SIG-M5 treated with dmso at 0.1 percent for 504 hours (cell line): ENCODE data around the gene TRIO.

Experiments
- DNase-seq: peaks from one replicate; lab custom pipeline; 2025; ENCODE audit not compliant: unreplicated experiment; lab: John Stamatoyannopoulos, UW

TRIO gene

GRCh38 chr5:14467886-14468285 is 324.7 kb downstream of the TRIO start:
- DNase-seq: no peak

DNA sequence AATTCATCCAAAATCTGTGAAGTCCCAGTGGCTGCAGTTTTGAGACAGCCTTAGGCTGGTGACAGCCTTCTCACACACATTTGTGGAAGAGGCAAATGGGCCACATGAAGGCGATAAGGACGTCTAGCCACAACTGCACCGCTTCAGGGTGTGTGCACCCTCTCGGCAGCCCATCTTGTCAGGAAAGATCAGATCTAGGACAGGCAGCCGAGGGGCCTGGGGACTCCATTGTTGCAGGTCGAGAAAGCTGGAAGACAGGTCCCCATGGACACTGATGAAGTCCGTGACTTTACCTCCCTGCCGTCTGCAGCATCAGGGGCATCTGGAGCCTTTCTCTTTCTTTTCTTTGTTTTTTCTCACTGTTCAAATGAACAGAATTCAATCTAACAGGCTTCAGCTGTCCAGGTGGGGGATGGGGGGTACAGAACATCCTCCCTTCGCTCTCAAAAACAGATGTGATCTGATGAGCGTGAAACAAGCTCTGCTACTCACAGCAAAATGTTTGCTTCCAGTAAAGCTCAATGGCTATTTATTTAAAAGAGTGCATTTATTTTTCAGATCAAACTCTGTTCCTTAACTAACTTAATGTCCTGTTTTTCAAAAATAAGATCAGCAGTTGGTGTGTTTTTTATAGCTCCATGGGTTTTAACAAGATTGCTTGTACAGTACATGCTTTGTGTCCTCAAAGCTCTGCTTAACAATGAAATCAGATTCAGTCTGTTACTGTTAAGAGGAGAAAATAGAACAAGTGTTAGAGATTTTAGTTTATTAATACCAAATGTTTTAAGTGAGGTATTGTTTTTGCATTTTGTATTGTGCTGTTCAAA is 326.6 kb downstream of the TRIO start:
- no peak for DNase-seq

DNA sequence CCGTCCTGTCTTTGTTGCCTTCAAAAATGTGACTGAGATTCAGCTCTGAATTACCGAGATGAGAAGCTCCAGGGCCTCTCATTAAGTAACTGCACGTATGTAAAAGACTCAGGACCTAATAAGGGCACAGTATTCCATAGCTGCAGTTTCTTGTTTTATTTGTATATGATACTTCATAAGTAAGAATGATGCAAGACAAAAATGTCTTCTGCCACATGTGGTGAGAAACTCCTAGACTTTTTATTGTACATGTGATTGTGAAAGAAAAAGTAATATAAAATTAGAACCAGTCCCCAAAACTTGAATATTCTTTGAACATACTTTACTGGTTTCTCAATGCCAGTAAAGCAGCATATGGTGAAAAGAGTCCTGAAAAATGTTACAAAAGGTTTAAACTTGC is 328.4 kb downstream of the TRIO start:
- no peak for DNase-seq

- DNase-seq: no peak
These were observed 329.9 kb downstream of the TRIO start for GRCh38 chr5:14472986-14473567.

- no peak for DNase-seq
These were observed 331.9 kb downstream of the TRIO start for GRCh38 chr5:14475045-14475444.

GRCh38 chr5:14476786-14477435 is 333.8 kb downstream of the TRIO start:
- no peak for DNase-seq

DNA sequence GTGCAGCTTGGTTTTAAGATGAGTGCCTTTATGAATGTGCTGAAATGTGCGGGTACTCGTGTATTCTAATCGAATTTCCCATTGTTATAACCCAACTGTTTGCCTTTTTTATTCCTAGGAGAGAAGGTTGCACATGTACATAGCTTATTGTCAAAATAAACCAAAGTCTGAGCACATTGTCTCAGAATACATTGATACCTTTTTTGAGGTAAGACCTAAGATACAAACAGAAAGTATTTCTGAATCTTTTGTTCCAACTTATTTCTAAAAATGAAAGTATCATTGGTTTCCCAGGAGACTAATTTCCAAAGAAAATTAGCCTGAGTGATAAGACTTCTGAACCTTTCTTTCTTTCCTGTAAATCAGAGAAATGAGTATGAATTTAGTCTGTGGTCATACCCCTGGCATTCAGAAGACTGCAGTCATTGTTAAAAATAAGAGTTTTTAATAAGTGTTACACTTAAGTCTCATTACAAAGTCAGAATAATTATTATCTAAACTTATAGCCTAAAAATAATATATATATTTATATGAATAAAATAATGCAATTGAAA is 336.1 kb downstream of the TRIO start:
- no peak for DNase-seq

DNA sequence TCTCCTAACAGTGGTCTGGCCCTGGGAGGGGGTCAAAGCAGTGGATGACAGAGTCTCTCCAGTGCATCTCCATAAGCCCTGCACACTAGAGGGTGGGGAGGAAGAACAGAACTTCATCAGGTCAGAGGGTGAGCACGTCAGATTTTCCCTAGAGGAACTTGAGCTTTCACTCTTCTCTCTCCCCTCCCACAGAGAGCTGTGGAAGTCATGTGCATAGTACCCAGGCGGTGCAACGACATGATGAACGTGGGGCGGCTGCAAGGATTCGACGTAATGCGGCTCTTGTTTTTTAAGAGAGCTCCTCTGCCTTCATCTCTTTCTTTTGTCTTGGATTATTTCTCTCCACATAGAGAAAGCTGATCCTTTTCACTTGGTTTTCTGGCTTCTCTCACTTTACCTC is 338.2 kb downstream of the TRIO start:
- no peak for DNase-seq

DNA sequence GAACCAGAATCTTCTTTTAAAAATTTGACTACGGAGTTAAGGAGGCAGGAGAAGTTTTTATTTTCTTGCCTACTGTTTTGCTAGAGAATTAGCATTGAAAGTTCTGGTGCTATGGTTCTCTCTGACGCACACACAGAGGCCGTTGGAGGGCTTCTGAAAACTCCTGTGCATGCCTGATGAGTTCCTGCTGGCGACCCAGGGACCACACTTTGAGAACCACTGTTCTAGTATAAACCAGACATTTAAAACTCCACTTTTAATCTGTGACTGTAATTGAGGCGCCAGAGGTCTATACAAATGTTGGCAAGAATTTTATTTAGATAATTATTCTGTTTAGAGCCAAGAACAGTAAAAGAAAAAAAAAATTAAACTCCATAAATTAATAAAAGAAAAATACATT is 338.9 kb downstream of the TRIO start:
- no peak for DNase-seq

DNA sequence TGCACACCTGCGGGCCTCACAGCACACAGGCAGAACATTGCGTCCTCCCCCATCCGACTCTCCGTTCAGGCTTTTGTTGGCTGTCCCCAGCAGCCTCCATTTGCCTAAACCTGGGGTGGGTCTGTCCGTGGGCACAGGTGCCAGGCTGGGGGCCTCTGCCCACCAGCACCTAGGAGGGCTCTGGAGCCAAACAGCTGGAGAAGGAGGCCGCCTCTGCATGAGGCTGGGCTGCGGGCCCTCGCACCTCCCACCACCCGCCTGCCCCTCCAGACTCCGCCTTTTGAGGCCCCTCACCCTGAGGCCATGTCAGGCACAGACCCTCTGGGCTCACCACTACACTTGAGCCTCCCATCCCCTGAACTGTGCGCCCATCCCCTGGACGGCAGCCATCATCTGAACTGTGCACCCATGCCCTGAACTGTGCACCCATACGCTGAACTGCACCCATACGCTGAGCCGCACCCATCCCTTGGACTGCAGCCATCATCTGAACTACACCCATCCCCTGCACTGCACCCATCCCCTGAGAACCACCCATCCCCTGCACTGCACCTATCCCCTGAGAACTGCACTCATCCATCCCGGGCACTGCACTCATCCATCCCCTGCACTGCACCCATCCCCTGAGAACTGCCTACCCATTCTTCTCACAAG is 340.5 kb downstream of the TRIO start:
- no peak for DNase-seq

GRCh38 chr5:14486486-14486885 is 343.3 kb downstream of the TRIO start:
- no peak for DNase-seq

GRCh38 chr5:14486996-14487896 is 344.1 kb downstream of the TRIO start:
- DNase-seq: no peak

- no peak for DNase-seq
These were observed 344.9 kb downstream of the TRIO start for GRCh38 chr5:14487897-14488570.

GRCh38 chr5:14488709-14489108 is 345.6 kb downstream of the TRIO start:
- DNase-seq: no peak

GRCh38 chr5:14489643-14490042 is 346.5 kb downstream of the TRIO start:
- peak; percentile 46 for DNase-seq

GRCh38 chr5:14490309-14490711 is 347.2 kb downstream of the TRIO start:
- peak; percentile 50 for DNase-seq

DNA sequence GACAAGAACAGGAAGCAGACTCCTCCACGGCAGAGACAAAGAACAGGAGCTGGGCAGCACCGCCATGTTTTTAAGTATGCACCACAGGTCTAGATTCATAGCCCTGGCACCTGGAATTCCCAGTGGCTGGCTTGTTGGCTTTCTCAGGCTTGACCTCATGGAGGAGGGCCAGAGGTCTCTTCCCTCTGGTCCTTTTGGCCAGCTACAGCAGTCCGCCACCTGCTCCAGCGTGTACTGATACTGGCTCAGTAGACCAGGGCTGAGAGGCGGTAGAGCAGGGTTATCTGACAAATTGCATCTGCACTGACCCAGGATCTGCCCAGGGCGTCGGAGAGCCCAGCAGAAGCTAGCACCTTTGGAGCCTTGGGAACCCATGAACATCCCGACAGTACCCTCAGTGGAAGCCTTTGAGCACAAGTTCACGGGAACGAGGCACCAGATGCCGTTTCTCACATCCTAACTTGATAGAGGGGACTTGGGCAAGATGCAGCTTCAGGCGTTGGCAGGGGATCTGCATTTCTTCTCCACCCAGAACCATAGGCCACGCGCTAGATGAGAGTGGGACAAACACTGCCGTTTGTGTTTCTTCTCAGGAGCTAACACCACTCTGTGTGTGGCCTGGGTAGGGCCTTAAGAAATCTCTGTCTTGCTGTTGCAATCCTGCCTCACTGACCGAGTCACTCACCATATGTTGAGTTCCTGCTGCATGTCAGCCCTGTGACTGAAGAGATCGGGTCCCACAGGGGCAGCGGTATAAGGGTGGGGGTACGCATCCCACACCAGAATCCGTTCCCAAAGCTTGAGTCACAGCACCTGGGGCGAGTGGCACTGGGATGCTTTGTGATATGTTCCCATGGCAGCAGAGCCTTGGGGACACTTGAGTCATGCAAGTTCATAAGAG is 348.1 kb downstream of the TRIO start:
- no peak for DNase-seq

- DNase-seq: peak; percentile 62
These were observed 349.3 kb downstream of the TRIO start for GRCh38 chr5:14492331-14492964.
